ENCODE results near the gene PKNOX2. TPM values are rescaled to one million over a fixed set of nuclear protein-coding genes. Genes with fewer than 3 reads are reported as not detected.

The PKNOX2 gene
- total and polyA plus RNA-seq, 9 of the 15 experiments (the other 6 are each of a cell fraction or from before 2014, with no cell fraction given): not detected

GRCh38 chr11:125207866-125208425 is 43.4 kb downstream of the PKNOX2 start:
- no peak overlapping the region for H3K9ac ChIP-seq (ENCODE audit: insufficient read depth in 1 of 2, low read depth in 2 of 2, low read length in 2 of 2)
- H3K4me3 ChIP-seq: no peak overlapping the region
- H3K9me1 ChIP-seq (ENCODE audit: control insufficient read depth, insufficient read depth, low read length): no peaks in the 10 kb centered on the region
- H3K4me2 ChIP-seq (ENCODE audit: insufficient read depth, low read length): no peak overlapping the region
- no peaks in the 10 kb centered on the region for H3K9me3 ChIP-seq (replicated peaks; ENCODE audit: control insufficient read depth, insufficient read depth, low read depth, low read length)
- FAIRE-seq (no peak), DNase-seq (ENCODE audit: extremely low read depth in 1 of 4, low spot score in 3 of 4) (no peak), ATAC-seq (no peak)
- BruUV-seq (replicated peaks): no TSS peak
- H3K27ac ChIP-seq (ENCODE audit: extremely low read depth, low read depth, low read length): no peak overlapping the region
- H2AFZ ChIP-seq (ENCODE audit: low read depth, low read length): no peak overlapping the region
- CTCF ChIA-PET (ENCODE audit: low intra/inter-chr PET ratio): no interaction called here
- no peaks in the 10 kb centered on the region for H4K20me1 ChIP-seq (replicated peaks; ENCODE audit: control insufficient read depth, insufficient read depth, low read length)
- no peaks in the 10 kb centered on the region for H3K4me1 ChIP-seq (replicated peaks in 1 of 2; ENCODE audit: control insufficient read depth in 2 of 2, insufficient read depth in 2 of 2, low read length in 2 of 2)
- peaks cover 10 to 61% of the 10 kb centered on the region in 2 experiments for H3K27me3 ChIP-seq (ENCODE audit: control insufficient read depth in 2 of 2, insufficient read depth in 2 of 2, low read length in 2 of 2)
- no peaks in the 10 kb centered on the region for H3K36me3 ChIP-seq (ENCODE audit: control insufficient read depth, insufficient read depth, low read length)
- H3K79me2 ChIP-seq (ENCODE audit: control insufficient read depth, insufficient read depth, low read length): no peaks in the 10 kb centered on the region
- in situ Hi-C loops (cut with MboI) (no loop called here), intact Hi-C loops (cut with micrococcal nuclease) (no loop called here)
- POLR2A ChIA-PET: interaction anchor here (0.6 kb wide), 1 partner anchor 80 kb away, joined by 3 read pairs; no protein-coding TSS in a partner anchor
- WGBS (ENCODE audit: insufficient coverage, low coverage, missing lambda C conversion rate): 7% methylated on average over 1 of the region's 1 CpG
- 0 out of 2 replicates have a peak, but pooled peaks have one; percentile 12 for TF ChIP-seq CEBPB (tag; IDR thresholded peaks at IDR 0.05)
- TF ChIP-seq RBM25 (IDR thresholded peaks at IDR 0.05; ENCODE audit: low read depth, low read length, severe bottlenecking): peak; percentile 57
- TF ChIP-seq MEIS2 (IDR thresholded peaks at IDR 0.05; ENCODE audit: partially characterized antibody): no peak

- no peak overlapping the region for H3K27ac ChIP-seq (ENCODE audit: extremely low read depth, low read depth, low read length)
- H3K9me1 ChIP-seq (ENCODE audit: control insufficient read depth, insufficient read depth, low read length): no peaks in the 10 kb centered on the region
- no peak overlapping the region for H3K4me2 ChIP-seq (ENCODE audit: insufficient read depth, low read length)
- no peaks in the 10 kb centered on the region for H3K9me3 ChIP-seq (replicated peaks; ENCODE audit: control insufficient read depth, insufficient read depth, low read depth, low read length)
- intact Hi-C loops (cut with micrococcal nuclease) (no loop called here), in situ Hi-C loops (cut with MboI) (no loop called here)
- no peak overlapping the region for H2AFZ ChIP-seq (ENCODE audit: low read depth, low read length)
- H3K9ac ChIP-seq (ENCODE audit: insufficient read depth in 1 of 2, low read depth in 2 of 2, low read length in 2 of 2): no peak overlapping the region
- ChIA-PET CTCF (ENCODE audit: low intra/inter-chr PET ratio) (no interaction called here), POLR2A (no interaction called here)
- no peaks in the 10 kb centered on the region for H3K36me3 ChIP-seq (ENCODE audit: control insufficient read depth, insufficient read depth, low read length)
- no peaks in the 10 kb centered on the region for H3K4me1 ChIP-seq (replicated peaks in 1 of 2; ENCODE audit: control insufficient read depth in 2 of 2, insufficient read depth in 2 of 2, low read length in 2 of 2)
- H3K27me3 ChIP-seq (ENCODE audit: control insufficient read depth in 2 of 2, insufficient read depth in 2 of 2, low read length in 2 of 2): peaks cover 14 to 55% of the 10 kb centered on the region in 2 experiments
- WGBS (ENCODE audit: insufficient coverage, low coverage, missing lambda C conversion rate): 0% methylated on average over 3 of the region's 3 CpGs
- no peak for FAIRE-seq
- DNase-seq (ENCODE audit: extremely low read depth in 1 of 4, low spot score in 3 of 4): no peak
- no peak overlapping the region for H3K4me3 ChIP-seq
- no peaks in the 10 kb centered on the region for H4K20me1 ChIP-seq (replicated peaks; ENCODE audit: control insufficient read depth, insufficient read depth, low read length)
- H3K79me2 ChIP-seq (ENCODE audit: control insufficient read depth, insufficient read depth, low read length): no peaks in the 10 kb centered on the region
- no peak for ATAC-seq
- TF ChIP-seq ZNF347 (CRISPR knock-in tag; IDR thresholded peaks at IDR 0.05; ENCODE audit: low read depth) (no peak), CBFB (CRISPR knock-in tag; IDR thresholded peaks at IDR 0.05) (no peak), BCOR (IDR thresholded peaks at IDR 0.05) (no peak), HMG20A (CRISPR knock-in tag; conservative IDR thresholded peaks at IDR 0.05) (no peak), ZNF780A (CRISPR knock-in tag; IDR thresholded peaks at IDR 0.05) (no peak)
- TF ChIP-seq, protein P1, sequence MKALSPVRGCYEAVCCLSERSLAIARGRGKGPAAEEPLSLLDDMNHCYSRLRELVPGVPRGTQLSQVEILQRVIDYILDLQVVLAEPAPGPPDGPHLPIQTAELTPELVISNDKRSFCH (CRISPR knock-in tag; IDR thresholded peaks at IDR 0.05): no peak
- TF ChIP-seq, protein P1 (tag; IDR thresholded peaks at IDR 0.05): no peak
- TF ChIP-seq, protein P2, sequence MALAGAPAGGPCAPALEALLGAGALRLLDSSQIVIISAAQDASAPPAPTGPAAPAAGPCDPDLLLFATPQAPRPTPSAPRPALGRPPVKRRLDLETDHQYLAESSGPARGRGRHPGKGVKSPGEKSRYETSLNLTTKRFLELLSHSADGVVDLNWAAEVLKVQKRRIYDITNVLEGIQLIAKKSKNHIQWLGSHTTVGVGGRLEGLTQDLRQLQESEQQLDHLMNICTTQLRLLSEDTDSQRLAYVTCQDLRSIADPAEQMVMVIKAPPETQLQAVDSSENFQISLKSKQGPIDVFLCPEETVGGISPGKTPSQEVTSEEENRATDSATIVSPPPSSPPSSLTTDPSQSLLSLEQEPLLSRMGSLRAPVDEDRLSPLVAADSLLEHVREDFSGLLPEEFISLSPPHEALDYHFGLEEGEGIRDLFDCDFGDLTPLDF (CRISPR knock-in tag; IDR thresholded peaks at IDR 0.05): no peak
- BruUV-seq (replicated peaks): no TSS peak
These were observed 45.5 kb downstream of the PKNOX2 start for GRCh38 chr11:125210066-125210465.
